IgD-negative memory B cell (primary cell): ENCODE results near the gene EXOC3. TPM values are rescaled to one million over a fixed set of nuclear protein-coding genes. Genes with fewer than 3 reads are reported as not detected.
A peak's percentile ranks its signal among the peaks of the same experiment; 100 is the strongest.
"Not testable (repeated sequence)": the region's sequence is repeated elsewhere in the genome, so short reads cannot be mapped to it uniquely, and the experiment has no call there.

ENCODE experiments used
- H3K27ac Mint-ChIP-seq, 3 donors: one replicate each; pipeline ENCODE4 v1.8.0; 2020 to 2022; ENCODE audit warnings: mild to moderate bottlenecking in 3 of 3, mixed read lengths in 3 of 3, moderate library complexity in 1 of 3
- H3K27me3 Mint-ChIP-seq: one replicate; pipeline ENCODE4 v1.8.0; 2021; ENCODE audit warnings: mixed read lengths
- H3K36me3 Mint-ChIP-seq: one replicate; pipeline ENCODE4 v1.8.0; 2020; ENCODE audit warnings: mild to moderate bottlenecking, mixed read lengths
- H3K4me1 Mint-ChIP-seq, 3 donors: one replicate each; pipeline ENCODE4 v1.8.0; 2020 to 2022; ENCODE audit warnings: mixed read lengths in 3 of 3, mild to moderate bottlenecking in 1 of 3
- H3K4me3 Mint-ChIP-seq, 4 donors: one replicate each; pipeline ENCODE4 v1.8.0; 2020 to 2022; ENCODE audit warnings: mild to moderate bottlenecking in 4 of 4, mixed read lengths in 4 of 4, moderate library complexity in 3 of 4
- H3K9me3 Mint-ChIP-seq, 3 donors: one replicate each; pipeline ENCODE4 v1.8.0; 2020 to 2021; ENCODE audit warnings: mixed read lengths in 3 of 3, mild to moderate bottlenecking in 1 of 3
- polyA plus RNA-seq: library from polyadenylated mRNA; unstranded; fragments of 300-500 nt; fragmentation: Illumina TruSeq; gene quantifications from one replicate; pipeline ENCODE4 v1.2.3, GENCODE V29; 2021

Gene EXOC3
- polyA plus RNA-seq: 25.8 TPM

DNA sequence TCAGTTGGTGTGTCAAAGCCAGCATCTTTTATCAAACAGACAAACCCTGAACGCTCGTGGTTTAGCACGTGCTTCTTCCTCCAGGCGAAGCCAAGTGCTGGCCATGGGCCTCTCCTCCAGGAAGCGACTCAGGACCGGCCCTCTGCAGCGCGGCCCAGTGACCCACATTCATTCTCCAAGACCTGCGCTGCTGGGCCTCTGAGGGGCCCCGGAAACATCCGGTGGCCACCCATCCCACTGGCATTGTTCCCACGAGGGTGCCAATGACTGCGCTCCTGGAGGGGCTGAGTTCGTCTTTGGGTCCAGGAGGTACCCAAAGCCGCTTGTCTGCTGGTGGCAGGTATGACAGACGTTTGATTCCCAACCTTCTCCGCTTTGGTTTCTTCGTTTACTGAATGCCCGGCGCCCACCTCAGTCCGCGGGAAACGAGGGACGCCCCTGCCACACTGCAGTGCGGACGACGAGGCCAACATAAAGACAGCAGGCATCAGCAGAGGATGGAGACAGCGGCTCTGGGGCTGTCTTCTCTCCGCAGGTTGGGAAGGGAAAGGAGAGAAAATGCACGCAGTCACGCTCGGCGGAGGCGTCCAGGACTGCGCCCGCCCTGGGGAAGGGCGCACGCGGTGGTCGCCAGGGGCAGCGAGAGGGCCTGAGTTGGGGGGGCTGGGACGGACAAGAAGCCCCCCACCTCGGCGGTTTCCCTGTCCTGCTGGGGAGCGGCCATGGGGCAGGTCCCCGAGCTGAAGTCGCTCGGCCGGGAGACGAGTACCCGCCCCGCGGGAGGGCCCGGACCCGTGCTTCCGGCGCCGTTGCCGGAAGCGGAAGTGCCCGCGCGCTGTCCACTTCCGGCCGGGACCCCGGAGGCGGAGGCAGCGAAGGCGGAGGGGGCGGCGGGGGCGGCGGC lies at the start of gene EXOC3:
EXOC3 (plus strand) TSS at position 842 of the 904 bp plus-strand sequence. CDS start 3,030 bp downstream, outside the sequence.
- Mint-ChIP-seq H3K36me3 (peaks cover 4% of the 10 kb centered on the region), H3K4me3 (peak within 1 kb of the TSS; percentile 90 to 97 (median 96)), H3K27ac (peak within 1 kb of the TSS in 2 of 3 donors; percentile 96 to 97), H3K27me3 (no peaks in the 10 kb centered on the region), H3K9me3 (no peaks in the 10 kb centered on the region), H3K4me1 (peaks cover 15 to 22% (median 16%) of the 10 kb centered on the region in 3 donors)

GRCh38 chr5:393846-394275 lies 49.1 kb upstream of the EXOC3 start:
- Mint-ChIP-seq H3K4me3 (no peak overlapping the region), H3K9me3 (no peaks in the 10 kb centered on the region), H3K27ac (no peak overlapping the region), H3K27me3 (peaks cover 2% of the 10 kb centered on the region), H3K36me3 (no peaks in the 10 kb centered on the region), H3K4me1 (peaks cover 0 to 5% (median 4%) of the 10 kb centered on the region in 3 donors)

GRCh38 chr5:394671-395155 lies 48.3 kb upstream of the EXOC3 start:
- peaks cover 0 to 10% (median 6%) of the 10 kb centered on the region in 3 donors for H3K4me1 Mint-ChIP-seq
- H3K4me3 Mint-ChIP-seq: no peak overlapping the region
- peaks cover 2% of the 10 kb centered on the region for H3K27me3 Mint-ChIP-seq
- no peaks in the 10 kb centered on the region for H3K9me3 Mint-ChIP-seq
- H3K27ac Mint-ChIP-seq: no peak overlapping the region
- H3K36me3 Mint-ChIP-seq: no peaks in the 10 kb centered on the region

DNA sequence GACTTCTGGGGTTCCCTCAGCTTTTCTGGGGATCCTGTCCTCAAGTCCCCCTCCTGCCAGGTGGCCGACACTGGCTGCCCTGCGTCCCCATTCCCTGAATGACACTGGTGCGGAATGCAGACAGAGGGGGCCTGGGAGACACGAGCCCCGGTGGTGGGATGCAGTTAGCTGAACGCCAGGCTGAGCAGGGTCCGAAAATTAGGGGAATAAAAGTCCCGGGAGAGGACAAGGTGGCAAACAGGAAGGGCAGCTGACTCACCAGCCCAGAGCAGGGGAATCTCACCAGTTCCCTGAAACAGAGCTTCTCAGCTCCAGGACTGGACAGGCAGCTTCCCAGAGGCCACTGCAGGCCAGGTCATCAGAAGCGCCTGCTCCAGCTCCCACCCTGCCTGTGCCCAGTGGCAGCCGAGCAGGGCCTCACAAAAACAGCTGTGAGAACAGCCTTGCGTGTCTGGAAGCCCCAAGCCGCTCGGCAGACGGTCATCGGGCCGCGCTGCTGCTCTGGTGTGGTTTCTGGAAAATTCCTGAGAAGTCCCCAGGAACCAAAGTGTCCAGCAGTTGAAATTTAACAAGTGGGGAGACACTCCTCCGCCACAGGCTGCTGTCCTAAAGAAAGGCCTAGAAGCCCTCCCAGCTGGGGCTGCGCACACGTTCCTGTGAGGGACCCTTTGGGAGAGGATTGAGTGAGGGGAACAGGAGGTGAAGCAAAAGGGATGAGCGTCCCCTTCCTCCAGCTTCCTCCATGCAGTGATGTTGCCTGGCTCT lies 47.6 kb upstream of the EXOC3 start:
- H3K4me1 Mint-ChIP-seq: peaks cover 6 to 14% (median 10%) of the 10 kb centered on the region in 3 donors
- peaks cover 6% of the 10 kb centered on the region for H3K27me3 Mint-ChIP-seq
- no peaks in the 10 kb centered on the region for H3K9me3 Mint-ChIP-seq
- no peaks in the 10 kb centered on the region for H3K36me3 Mint-ChIP-seq
- no peak overlapping the region for H3K4me3 Mint-ChIP-seq
- no peak overlapping the region for H3K27ac Mint-ChIP-seq

- Mint-ChIP-seq H3K36me3 (no peaks in the 10 kb centered on the region), H3K27ac (no peak overlapping the region), H3K4me3 (no peak overlapping the region)
Measured at GRCh38 chr5:395921-396530, 47.0 kb upstream of the EXOC3 start.

GRCh38 chr5:396531-396961 lies 46.4 kb upstream of the EXOC3 start:
- Mint-ChIP-seq H3K4me3 (no peak overlapping the region), H3K4me1 (peaks cover 10 to 14% (median 13%) of the 10 kb centered on the region in 3 donors), H3K36me3 (no peaks in the 10 kb centered on the region), H3K27me3 (peaks cover 11% of the 10 kb centered on the region), H3K9me3 (no peaks in the 10 kb centered on the region), H3K27ac (no peak overlapping the region)

More at GRCh38 chr5:395921-396530, 47.0 kb upstream of the EXOC3 start:
- Mint-ChIP-seq H3K4me1 (peaks cover 10 to 14% (median 13%) of the 10 kb centered on the region in 3 donors), H3K9me3 (no peaks in the 10 kb centered on the region), H3K27me3 (peaks cover 10% of the 10 kb centered on the region)

GRCh38 chr5:398141-398474 lies 44.9 kb upstream of the EXOC3 start:
- not testable (repeated sequence) for H3K9me3 Mint-ChIP-seq, H3K4me3 Mint-ChIP-seq, H3K27ac Mint-ChIP-seq, H3K36me3 Mint-ChIP-seq
- H3K4me1 Mint-ChIP-seq: peaks cover 17 to 21% (median 17%) of the 10 kb centered on the region in 3 donors
- peaks cover 22% of the 10 kb centered on the region for H3K27me3 Mint-ChIP-seq

DNA sequence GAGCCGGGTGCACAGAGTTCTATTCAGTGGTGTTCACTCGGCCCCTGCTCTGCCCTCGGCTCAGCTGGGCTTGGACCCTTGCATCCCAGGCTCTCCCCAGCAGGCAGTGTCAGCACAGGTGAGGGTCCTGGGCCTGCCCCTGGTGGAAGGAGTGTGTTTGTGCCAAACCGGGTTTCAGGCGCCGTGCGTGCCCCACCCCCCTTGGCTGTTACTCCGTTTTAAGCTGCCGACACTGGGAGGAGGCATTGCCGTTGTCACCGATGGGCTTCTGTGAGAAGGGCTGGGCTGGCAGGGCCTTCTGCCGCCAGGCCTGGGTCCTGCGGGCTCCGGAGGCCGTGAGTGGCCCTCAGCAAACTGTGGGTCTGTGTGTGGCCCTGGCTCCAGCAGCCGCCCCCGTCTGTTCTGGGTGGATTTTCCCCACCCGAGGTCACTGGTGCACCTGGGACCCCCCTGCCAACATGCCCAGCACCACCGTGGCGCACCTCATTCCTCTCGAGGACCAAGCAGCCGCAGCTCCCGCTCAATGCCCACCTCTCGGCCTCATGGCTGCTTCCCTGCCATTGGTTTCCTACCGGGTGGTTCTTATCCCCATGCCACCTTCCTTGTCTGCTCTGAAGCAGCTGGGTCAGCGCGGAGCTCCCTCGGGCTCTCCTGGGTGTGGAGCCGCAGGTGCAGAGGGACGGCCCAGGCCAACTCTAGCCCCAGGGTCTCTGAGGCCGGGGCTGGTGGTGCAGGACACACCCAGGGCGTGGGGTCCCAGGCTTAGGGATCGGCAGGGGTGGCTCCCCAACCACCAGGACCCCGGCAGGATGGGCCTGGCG lies 44.3 kb upstream of the EXOC3 start:
- H3K4me3 Mint-ChIP-seq: no peak overlapping the region
- no peak overlapping the region for H3K27ac Mint-ChIP-seq
- peaks cover 16 to 21% (median 17%) of the 10 kb centered on the region in 3 donors for H3K4me1 Mint-ChIP-seq
- H3K27me3 Mint-ChIP-seq: peaks cover 24% of the 10 kb centered on the region
- H3K36me3 Mint-ChIP-seq: no peaks in the 10 kb centered on the region
- peaks cover 0 to 3% (median 0%) of the 10 kb centered on the region in 3 donors for H3K9me3 Mint-ChIP-seq

DNA sequence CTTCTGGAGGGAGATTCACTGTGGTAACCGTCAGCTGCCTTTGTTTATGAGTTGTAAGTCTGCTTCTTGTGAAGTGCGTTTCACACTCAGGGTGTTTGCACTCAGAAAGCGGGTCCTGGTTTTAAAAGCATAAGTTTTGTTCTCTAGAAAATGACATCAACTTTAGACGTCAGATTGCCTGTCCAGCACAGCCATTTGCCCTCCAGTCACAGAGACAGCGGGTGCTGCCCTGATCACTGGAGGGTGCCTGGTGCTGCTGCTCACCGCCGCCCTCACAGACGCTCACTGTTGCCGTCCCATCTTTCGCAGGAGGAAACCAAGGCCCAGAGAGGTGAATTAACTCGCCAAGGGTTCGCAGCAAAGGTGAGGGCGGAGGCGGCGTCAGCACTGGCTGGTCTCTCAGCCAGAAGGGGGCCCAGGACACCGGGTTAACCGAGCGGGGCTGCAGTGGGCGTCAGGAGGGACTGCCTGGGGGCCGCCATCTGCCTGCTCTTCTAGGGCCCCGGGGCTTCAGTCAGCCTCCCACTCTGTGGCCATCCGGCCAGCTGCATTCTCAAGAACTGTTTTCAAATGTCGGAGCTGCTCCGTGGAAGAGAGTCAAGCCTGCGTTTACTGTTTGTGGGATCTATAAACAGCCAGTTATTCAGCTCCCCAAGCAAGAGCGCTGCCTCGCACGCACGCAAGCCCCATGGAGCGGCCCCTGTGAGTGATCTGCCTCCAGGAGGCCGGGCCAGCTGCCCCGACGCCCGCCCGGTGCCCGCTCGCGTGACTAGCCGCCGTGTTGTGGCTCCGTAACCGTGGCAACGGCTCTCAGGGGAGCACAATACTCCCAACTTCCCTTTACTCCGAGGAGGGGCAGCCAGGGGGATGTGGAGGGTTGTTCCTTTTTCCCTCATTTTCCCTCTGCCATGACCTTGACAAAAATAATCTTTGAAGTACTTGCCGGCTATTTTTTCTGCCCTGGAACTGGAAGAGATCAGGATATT lies 43.4 kb upstream of the EXOC3 start:
- Mint-ChIP-seq H3K4me3 (peak overlapping the region; percentile 52 to 84 (median 67)), H3K27me3 (peaks cover 34% of the 10 kb centered on the region), H3K27ac (peak overlapping the region; percentile 71 to 86 (median 82)), H3K36me3 (no peaks in the 10 kb centered on the region), H3K9me3 (peaks cover 0 to 6% (median 0%) of the 10 kb centered on the region in 3 donors), H3K4me1 (peaks cover 19 to 22% (median 21%) of the 10 kb centered on the region in 3 donors)

GRCh38 chr5:400282-401145 lies 42.5 kb upstream of the EXOC3 start:
- Mint-ChIP-seq H3K9me3 (peaks cover 0 to 6% (median 0%) of the 10 kb centered on the region in 3 donors), H3K4me3 (peak overlapping the region; percentile 52 to 84 (median 67)), H3K4me1 (peaks cover 19 to 22% (median 21%) of the 10 kb centered on the region in 3 donors), H3K36me3 (no peaks in the 10 kb centered on the region), H3K27ac (peak overlapping the region in 2 of 3 donors; percentile 82 to 86), H3K27me3 (peaks cover 38% of the 10 kb centered on the region)

DNA sequence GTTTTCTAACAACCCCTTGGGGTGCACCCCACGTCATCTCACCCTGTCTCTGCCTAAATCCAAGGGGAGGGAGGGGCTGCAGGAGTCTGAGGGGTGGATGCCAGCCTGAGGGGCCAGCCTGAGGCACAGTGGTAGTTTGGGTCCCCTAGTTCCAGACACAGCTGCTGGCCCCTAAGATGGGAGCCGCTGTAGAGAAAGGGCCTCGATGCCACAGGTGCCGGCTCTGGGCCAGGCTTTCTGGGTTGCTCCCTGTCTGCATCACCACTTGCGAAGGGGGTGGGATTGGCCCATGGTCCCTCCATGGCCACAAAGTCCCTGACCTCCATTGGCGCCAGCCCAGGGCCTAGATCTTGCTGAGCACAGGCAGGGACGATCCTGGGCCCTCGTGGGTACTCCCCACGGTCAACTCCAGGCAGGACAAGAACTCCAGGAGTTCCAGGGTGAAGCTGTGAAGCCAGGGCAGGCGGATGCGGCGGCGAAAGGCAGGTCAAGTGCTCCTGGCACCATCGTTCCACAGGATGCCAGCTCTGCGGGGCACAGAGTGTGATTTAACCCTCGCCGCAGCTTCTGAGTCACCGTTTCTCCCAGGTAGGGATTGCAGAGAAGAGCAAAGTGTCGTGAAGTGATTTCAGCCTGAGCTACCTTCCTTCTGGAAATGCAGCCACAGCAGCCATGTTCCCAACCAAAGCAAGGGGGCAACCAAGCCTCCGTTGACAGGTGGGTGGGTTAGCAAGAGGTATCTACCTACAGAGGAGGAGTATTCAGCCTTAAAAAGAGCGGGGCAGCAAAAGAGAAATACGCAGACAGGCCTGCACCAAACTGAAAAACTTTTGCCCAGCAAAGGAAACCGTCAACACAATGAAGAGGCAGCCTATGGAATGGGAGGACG lies 41.6 kb upstream of the EXOC3 start:
- Mint-ChIP-seq H3K27me3 (peaks cover 42% of the 10 kb centered on the region), H3K9me3 (peaks cover 0 to 6% (median 0%) of the 10 kb centered on the region in 3 donors), H3K4me3 (no peak overlapping the region), H3K4me1 (peaks cover 19 to 22% (median 21%) of the 10 kb centered on the region in 3 donors), H3K36me3 (no peaks in the 10 kb centered on the region), H3K27ac (peak overlapping the region in 2 of 3 donors; percentile 1 to 35)
